ELR (cell line): ENCODE measurements around the gene SCLY.
"Not testable (repeated sequence)": the region's sequence is repeated elsewhere in the genome, so short reads cannot be mapped to it uniquely, and the experiment has no call there.

ENCODE experiments used
- DNase-seq: peaks from one replicate; pipeline ENCODE4 v3.0.0-alpha.2; 2015; ENCODE audit warnings: low read depth

SCLY gene

DNA sequence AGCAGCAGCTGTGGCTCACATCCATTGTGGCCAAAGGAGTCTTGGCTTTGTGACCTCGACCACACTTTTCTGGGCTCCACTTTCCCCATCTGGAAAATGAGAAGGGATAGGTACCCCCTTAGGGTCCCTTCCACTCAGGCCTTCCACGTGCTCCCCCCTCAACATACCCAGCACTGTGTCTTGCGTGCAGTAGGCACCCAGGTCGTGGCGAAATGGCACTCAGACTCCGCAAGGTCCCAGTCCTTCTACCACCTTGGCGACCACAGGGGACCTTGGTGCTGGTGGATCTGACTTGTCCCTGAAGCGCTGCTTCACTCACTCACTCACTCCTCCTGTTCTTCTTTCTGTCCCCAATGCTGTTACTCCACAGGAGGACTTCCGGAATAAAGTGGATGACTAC lies 19.9 kb upstream of the SCLY start:
- no peak for DNase-seq

DNA sequence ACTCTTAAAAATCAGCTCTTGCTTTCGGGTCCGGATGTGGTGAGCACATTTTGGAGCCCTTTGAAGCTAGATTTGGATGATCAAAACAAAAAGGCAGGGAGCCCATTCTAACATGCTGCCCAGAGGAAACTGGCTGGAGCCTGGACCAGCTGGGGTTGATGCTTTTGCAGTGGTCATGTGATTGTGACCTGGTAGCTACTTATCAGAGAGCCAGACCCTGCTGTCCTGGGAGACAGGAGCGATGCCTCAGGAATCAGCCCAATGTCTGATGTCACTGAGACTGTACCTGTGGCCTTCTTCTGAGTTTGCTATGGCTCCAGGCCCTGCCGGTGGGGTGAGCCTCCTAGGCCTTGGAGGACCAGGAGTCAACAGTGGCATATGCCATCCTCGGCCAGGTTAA lies 18.7 kb upstream of the SCLY start:
- no peak for DNase-seq

DNA sequence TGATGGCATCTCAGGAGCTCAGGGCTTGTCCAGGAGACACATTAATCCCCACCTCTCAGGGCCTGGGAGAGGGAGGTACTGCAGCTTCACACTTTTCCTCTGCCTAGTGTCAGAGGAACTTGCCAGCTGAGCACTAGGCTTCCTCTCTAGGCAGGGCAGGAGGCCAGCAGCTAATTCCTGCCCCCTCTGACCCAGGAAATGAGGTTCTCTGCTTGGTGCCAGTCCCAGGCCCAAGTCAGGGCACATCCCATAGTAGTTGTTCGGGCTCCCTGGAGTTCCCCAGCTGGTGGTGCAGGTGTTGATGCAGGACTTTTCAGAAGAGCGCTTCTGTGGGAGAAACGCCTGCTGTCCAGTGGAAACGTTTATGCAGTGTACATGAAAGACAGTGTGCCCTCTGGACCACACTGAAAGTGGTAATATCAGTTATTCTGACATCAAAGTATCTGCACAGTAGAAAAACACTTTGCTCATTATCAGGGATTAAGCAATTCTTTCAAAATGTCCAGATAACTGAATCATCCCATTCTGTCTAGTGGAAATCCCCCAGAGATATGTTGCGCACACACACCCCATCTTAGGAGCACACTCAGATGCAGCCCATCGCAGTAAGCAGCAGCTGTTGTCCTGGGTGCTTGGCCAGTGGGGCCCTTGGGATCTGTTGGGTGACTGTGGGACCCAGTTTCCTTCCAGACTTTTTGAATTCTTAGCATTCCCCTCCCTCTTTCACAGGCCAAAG lies 17.8 kb upstream of the SCLY start:
- no peak for DNase-seq

DNA sequence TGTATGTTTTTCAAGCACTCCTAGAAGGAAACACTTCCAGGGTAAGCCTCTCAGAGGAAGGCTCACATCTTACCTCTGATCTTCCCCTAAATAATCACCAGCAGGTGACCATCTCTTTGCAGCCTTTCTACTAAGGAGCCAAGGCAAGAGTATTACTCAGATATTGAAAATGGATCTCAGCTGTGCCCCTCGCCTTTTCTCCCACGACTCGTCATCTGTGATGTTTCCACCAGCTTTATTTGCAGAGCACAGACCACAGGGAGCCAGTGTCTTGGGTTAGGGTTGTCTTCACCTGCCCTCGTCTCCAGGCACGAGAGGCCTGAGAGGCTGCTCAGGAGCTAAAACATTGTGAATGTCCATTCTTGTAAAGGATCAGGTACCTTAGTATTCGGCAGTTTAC lies 16.9 kb upstream of the SCLY start:
- DNase-seq = no peak

DNA sequence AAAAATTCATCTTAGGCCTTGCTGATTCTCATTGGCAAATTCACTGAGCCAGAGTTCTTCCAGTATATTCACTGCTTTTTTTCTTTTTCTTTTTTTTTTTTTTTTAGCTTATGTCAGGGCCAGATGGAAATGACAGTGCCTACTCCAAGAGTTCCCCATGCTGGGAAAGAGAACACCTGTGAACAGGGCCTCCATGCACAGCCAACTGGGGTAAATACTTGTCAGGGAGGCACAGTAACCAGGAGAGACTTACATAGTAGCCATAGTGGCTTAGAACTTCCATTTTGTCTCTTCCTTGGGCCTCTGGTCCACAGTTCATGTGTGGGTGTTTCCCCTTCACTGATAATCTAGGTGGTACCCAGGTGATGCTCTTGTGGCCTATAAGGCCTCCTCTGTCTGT lies 15.2 kb upstream of the SCLY start:
- DNase-seq = no peak

DNA sequence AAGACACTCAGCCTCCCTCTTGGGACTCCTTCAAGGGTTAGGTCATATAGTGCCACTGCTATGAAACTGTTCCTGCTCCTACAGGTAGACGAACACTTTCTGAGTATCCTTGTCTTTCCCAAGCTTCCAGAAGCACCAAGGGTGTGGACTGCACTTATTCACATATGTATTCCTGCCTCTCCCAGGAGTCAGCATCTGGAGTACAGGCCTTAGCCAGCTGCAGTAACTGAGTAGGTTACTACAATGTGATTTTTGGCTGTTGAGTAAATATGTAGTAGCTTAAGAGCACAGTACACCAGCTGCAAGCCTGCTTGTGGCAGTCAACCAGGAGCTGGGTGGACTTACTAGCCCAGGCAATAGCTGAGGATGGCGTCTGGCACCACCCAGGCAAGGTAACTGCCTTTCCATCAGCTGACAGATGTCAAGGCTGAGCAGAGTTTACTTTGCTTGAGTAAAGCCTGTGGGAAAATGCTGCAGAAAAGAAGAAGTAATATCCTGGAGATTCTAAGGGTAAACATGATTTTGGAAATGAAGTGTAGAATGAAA lies 14.0 kb upstream of the SCLY start:
- DNase-seq = no peak

DNA sequence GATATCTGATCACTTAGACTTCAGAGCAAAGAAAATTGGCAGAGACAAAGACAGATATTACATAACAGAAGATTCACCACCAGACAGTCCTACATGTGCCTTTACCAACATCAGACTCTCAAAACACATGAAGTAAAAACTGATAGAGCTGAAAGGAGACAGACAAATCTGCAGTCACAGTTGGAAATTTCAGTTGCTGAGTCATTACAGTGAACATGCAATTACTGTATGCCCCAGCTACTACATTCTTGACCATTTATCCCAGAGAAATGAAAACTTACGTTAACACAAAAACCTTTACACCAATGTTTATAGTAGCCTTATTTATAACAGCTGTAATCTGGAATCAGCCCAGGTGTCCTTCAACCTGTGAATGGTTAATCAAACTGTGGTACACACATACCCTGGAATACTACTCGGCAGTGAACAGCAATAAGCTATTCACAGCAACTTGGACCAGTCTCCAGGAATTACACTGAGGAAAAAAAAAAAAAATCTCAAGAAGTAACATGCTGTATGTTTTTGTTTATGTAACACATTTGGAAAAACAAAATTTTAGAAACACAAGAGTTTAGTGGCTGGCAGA lies 7.5 kb upstream of the SCLY start:
- peak; percentile 49 for DNase-seq

DNA sequence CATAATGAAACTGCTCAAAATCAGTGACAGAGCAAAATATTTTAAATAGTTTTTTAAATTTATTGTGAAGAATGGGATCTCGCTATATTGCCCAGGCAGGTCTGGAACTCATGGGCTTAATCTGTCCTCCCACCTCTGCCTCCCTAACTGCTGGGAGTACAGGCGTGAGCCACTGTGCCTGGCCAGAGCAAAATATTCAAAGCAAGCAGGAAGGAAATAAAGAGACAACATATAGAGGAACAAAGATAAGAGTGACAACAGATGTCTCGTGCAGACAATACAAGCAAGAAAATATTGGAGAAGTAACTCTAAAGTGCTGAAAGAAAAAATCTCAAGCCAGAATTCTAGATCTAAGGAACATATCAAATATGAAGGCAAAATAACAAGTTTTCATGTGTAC lies 5.0 kb upstream of the SCLY start:
- no peak for DNase-seq

DNA sequence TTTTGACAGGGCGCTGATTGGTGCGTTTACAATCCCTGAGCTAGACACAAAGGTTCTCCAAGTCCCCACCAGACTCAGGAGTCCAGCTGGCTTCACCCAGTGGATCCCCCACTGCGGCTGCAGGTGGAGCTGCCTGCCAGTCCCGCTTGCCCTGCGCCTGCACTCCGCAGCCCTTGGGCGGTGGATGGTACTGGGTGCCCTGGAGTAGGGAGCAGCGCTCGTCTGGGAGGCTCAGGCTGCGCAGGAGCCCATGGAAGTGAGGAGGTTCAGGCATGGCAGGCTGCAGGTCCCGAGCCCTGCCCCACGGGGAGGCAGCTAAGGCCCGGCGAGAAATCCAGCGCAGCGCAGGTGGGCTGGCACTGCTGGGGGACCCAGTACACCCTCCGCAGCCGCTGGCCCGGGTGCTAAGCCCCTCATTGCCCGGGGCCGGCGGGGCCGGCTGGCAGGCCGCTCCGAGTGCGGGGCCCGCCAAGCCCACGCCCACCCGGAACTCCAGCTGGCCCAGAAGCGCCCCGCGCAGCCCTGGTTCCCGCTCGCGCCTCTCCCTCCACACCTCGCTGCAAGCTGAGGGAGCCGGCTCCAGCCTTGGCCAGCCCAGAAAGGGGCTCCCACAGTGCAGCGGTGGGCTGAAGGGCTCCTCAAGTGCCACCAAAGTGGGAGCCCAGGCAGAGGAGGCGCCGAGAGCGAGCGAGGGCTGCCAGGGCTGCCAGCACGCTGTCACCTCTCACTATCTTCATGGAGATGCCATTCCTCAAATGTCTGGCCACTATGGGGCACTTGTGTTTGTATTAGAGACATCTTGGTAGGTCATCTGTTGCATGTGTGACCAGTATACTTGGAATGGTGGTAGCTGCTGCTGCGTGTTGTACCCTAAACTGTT lies 2.9 kb upstream of the SCLY start:
- DNase-seq = not testable (repeated sequence)

DNA sequence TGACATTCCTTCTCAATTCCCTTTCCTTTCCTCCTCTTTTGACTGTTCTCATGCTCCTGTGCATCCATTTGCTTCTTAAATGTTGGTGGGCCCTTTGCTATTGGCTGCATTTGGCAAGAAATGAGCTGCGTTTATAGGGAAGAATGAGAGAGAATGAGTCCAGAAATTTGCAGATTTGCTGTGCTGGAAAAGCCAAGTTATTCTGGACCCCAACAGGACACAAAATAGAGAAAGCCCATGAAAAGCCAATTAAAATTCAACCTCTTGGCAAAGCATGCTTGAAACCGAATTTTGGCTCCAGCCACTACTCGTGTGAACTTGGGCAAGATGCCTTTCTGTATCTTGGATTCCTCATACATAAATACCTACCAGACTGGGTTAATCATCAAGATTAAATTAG lies 1.3 kb upstream of the SCLY start:
- DNase-seq = no peak

DNA sequence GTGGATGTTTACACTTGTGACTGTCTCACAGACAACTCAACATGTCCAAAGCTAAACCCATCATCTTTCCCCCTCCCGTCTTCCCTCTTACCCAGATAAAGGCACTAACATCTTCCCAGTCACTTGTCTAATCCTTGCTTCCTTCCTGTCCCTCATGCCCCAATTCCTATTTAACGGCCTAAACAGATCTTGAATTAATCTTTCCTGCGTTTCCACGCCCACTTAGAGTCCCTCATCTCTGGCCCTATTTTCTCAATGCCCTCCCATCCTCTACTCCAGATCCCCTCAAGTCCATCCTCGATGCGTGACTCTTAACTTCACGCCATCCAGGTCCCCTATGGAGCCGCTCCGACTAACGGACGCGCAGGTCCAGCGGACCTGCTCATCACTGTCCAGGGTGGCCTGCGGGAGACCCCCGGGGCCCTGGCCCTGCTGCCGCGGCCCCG lies 682 bp upstream of the SCLY start:
- peak; percentile 47 for DNase-seq

DNA sequence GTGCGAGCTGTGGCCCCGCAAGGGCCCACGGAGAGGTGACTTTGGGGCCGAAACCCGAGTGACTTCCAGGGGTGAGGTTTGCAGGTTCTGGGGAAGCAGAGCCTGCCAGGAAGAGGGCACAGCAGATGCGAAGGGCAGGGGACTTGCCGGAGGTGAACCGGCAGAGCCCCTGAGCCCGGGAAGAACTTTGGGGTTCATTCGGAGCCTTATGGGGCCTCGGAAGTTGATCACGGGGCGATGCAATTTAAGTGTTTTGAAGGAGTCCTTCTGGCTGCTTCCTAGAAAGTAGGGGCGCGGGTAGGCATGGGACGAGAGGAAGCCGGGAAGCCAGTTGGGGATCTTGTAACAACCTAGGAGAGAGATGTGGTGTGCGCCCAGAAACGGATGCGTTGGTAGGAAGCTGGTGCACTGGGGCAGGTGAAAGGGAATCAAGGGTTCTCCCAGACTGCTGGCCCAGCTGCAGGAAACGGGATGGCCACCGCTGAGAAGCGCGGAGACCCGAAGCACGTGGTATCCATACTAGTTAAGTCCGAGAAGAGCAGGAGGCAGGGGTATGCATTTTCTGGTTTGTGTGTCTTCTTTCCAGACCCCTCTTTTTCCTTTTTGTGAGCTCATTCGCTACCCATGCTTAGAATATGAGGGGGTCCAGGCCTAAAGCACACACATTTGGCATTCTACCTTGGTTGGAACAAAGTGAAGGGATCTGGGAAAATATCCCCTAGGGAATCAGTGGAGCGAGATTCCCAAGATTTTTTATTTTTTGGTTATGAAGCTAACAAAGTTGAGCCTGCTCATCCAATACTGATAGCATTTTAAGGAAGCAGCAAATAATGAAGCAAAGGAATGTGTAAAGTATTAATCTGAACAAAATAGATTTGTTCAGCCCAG lies 758 bp downstream of the SCLY start:
- peak; percentile 74 for DNase-seq

DNA sequence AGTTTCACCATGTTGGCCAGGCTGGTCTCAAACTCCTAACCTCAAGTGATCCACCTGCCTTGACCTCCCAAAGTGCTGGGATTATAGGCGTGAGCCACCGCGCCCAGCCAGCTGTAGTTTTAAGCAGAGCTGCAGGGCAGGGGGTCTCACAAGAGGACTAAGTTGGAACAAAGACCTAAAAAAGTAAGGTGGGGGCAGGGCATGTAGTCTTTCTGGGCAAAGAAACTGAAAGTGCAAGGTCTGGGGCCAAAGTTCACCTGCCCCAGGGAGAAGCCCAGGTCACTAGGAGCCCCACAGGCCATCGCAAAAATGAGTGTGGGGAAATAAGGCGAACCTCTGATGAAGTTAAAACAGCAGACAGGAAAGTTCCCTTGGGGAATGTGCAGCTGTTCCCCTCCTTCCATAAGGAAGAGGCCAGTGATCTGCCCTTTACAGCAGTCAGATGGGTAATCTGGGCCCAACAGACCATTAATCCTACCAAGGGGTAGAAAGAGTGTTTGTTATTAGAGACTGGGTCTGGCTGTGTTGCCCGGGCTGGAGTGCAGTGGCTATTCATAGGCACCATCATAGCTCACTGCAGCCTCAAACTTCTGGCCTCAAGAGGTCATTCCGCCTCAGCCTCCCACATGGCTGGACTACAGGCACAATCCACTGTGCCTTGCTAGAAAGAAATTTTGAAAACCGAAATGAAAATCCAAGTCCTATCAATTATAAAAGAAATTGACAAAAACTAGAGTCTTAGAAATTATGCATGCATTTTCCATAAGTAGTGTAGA lies 2.8 kb downstream of the SCLY start:
- no peak for DNase-seq

DNA sequence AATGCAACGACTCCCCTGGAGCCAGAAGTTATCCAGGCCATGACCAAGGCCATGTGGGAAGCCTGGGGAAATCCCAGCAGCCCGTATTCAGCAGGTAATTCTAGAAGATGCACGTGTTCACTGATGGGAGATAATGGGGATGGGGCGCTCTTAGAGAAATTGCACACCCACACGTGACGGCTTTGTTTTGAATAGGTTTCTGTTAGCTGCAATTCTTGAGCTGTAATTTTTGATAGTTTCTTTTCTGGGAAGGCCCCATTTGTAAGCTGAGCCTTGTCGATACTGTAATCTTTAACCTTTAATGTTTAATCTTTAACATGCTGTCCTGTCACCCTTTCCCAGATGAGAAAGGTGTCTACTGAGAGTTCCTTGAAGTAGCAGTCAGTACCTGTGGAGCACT lies 3.6 kb downstream of the SCLY start:
- no peak for DNase-seq

DNA sequence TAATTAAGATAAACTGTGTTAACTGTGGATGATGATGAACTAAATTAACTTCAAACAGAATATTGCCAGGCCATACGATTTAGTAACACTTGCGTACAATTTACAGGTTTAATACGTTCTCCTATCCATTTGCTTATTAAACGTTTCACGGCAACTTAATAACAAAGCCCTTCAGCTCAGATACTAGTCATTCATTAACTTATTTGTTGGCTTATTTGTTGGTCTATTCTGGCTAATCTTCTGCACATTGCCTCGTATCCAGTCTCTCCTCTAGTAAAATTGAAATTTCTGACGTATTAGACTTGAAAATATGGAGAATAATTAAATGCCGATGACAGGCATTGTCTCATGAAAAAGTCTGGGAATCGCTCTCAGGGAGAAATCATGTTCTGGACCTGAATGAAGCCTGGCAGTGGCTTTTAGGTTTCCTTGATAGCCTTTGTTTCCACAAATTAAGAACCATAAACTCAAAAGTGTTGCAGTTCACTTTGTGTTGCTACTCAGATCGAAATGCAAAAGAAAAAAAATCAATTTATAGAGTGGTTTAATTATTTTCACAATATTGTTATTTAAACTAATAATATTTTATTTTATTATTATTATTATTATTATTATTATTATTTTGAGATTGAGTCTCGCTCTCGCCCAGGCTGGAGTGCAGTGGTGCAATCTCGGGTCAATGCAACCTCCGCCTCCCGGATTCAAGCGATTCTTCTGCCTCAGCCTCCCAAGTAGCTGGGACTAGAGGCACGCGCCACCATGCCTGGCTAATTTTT lies 4.5 kb downstream of the SCLY start:
- DNase-seq = no peak

DNA sequence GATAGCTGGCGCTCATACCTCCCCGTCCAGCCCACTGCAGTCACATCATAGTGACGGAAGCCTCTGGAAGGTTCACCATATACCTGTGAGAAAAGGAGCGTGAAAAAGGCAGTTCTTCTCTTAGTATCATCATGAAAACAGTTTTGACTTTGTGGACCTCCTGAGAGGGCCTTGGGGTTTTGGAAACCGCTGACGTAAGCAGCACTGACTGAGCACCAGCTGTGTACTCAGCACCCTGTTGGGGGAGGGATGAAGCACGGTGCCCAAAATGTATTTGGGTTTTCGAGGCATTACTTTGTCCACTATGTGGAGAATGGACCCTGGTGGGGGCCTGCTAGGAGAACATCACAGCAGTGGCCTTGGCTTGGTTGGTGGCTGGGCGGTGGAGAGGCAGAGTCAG lies 5.4 kb downstream of the SCLY start:
- no peak for DNase-seq

DNA sequence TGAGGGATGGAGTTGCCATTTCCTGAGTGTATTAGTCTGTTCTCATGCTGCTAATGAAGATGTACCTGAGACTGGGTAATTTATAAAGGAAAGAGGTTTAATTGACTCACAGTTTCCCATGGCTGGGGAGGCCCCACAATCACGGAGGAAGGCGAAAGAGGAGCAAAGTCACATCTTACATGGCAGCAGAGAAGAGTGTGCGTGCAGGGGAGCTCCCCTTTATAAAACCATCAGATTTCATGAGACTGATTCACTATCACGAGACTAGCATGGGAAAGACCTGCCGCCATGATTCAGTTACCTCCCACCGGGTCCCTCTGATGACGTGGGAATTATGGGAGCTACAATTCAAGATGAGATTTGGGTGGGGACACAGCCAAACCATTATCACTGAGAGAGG lies 5.9 kb downstream of the SCLY start:
- not testable (repeated sequence) for DNase-seq

DNA sequence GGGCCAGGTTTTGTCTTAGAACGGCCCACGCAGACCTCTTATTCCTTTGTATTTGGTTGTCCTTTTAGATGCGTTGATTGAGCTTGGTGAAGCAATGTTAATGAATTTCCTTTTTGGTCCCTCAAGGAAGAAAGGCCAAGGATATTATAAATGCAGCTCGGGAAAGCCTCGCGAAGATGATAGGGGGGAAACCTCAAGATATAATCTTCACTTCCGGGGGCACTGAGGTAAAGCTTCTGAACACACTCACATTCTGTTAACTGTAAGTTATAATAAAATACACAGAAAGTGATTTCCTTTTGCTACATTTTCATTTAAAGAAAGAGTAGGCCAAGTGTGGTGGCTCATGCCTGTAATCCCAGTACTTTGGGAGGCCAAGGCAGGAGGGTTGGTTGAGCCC lies 7.1 kb downstream of the SCLY start:
- no peak for DNase-seq

DNA sequence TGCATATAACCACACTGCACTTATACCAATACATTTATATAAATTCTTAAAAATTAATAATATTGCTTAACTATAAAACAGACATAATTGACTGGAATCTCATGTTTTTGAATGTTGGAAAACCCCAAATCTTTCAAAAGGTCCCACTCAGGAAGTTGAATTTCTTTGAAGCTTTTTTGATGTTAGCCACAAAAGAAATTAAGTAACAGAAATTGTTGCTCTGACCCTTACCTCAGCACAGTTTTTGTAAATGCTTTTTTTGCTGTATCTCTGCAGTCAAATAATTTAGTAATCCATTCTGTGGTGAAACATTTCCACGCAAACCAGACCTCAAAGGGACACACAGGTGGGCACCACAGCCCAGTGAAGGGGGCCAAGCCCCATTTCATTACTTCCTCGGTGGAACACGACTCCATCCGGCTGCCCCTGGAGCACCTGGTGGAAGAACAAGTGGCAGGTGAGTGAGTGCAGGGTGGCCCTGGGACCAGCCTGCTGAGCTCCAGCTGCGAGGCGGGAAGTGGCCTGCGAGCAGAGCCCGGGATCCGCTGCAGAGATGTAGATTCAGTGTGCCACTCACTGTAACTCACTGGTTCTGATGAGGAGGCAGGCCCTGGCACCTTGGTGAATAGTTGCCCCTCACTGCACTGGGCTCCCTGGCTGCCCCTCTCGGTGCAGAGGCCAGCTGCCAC lies 8.4 kb downstream of the SCLY start:
- no peak for DNase-seq

DNA sequence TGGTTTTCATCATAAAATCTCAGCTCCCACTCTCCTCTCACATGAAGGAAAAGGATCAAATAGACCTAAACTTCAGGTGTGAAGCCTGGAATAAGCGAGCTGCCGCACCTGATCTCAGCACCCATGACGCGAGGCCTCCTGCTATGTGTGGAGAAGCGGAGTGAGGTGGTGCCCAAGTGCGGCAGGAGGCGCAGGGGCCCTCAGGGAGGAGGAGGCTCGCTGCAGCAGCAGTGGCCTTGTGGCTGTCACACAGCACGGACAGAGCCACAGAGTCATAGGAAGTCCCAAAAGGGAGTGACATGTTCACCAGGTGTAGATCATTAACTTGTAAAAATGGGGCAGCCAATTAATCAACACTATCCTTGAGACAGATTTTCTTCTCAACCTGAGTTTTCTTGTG lies 9.1 kb downstream of the SCLY start:
- no peak for DNase-seq
